SK-N-SH treated with all-trans-retinoic acid at 6 μM for 48 hours (cell line): Measurements from ENCODE around the gene PGM5.

Experiments used
- BACH2 ChIP-seq: fragments of 250-450 bp; sonication (Bioruptor Pico); IDR thresholded peaks from 2 replicates; pipeline ENCODE4 v1.9.0; 2021; ENCODE audit warnings: mild to moderate bottlenecking, borderline replicate concordance
- ESRRG ChIP-seq: fragments of 250-450 bp; sonication (Bioruptor Pico); IDR thresholded peaks from 2 replicates; pipeline ENCODE4 v1.6.1; 2021; ENCODE audit warnings: mild to moderate bottlenecking
- ISL1 ChIP-seq: fragments of 250-450 bp; sonication (Bioruptor Pico); IDR thresholded peaks from 2 replicates; pipeline ENCODE4 v2.1.2; 2022; ENCODE audit warnings: mild to moderate bottlenecking, moderate library complexity
- OSR1 ChIP-seq: fragments of 250-450 bp; sonication (Bioruptor Pico); IDR thresholded peaks from 2 replicates; pipeline ENCODE4 v1.8.0; 2022; ENCODE audit warnings: moderate library complexity, mild to moderate bottlenecking, inconsistent platforms
- RARB ChIP-seq: fragments of 250-450 bp; sonication (Bioruptor Pico); IDR thresholded peaks from 2 replicates; pipeline ENCODE4 v1.8.0; 2021; ENCODE audit warnings: mild to moderate bottlenecking, moderate library complexity
- ZFP30 ChIP-seq: fragments of 450-650 bp; formaldehyde crosslinking; IDR thresholded peaks from 2 replicates; pipeline ENCODE4 v1.5.0; 2022; ENCODE audit warnings: mild to moderate bottlenecking, moderate library complexity
- TF ChIP-seq, protein P1 (sequence below): fragments of 250-450 bp; sonication (Bioruptor Pico); IDR thresholded peaks from 2 replicates; pipeline ENCODE4 v1.5.1; 2020; ENCODE audit warnings: low read depth, mild to moderate bottlenecking, moderate library complexity
- TF ChIP-seq, protein P2 (sequence below): fragments of 250-450 bp; sonication (Bioruptor Pico); IDR thresholded peaks from 2 replicates; pipeline ENCODE4 v1.5.0; 2020; ENCODE audit warnings: mild to moderate bottlenecking, moderate library complexity

DNA sequence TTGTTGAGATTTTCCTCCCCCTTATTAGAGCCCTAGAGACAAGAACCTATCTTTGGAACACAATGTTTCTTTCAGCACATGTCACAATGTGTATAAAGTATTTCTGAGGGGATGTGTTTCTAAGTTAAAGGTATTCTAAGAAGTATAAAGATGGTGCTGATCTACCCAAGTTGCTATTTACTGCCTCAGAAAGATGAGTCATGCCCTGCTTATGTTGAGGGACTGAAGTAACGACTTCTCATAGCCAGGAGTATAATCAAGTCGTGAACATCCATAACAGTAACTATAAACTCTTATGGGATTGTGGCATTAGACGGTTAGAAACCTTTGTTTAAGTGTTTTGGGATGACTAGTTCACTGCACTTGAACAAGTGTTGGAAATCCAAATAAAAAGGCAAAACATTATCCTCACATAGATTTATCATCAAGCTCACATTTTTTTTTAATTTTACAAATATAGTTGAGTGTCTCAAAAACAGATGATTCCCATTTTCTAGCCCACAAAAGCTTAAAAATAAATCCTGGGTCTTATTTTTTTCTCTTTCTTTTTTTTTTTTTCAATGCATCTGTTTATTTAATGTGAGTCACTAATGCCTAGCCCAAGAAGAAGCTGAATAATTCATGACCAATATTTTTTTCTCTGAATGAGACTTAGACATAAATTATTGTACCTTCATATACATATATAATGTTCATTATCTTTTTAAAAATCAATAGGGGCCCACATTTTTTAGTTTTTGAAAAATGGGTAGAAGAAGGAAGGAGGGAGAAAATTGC lies 196.5 kb downstream of the PGM5 start:
- TF ChIP-seq ESRRG (CRISPR knock-in tag) (no peak), ISL1 (no peak), RARB (no peak), ZFP30 (CRISPR knock-in tag) (no peak), BACH2 (CRISPR knock-in tag) (no peak), OSR1 (CRISPR knock-in tag) (no peak)
- TF ChIP-seq, protein P1, sequence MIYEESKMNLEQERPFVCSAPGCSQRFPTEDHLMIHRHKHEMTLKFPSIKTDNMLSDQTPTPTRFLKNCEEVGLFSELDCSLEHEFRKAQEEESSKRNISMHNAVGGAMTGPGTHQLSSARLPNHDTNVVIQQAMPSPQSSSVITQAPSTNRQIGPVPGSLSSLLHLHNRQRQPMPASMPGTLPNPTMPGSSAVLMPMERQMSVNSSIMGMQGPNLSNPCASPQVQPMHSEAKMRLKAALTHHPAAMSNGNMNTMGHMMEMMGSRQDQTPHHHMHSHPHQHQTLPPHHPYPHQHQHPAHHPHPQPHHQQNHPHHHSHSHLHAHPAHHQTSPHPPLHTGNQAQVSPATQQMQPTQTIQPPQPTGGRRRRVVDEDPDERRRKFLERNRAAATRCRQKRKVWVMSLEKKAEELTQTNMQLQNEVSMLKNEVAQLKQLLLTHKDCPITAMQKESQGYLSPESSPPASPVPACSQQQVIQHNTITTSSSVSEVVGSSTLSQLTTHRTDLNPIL = no peak
- TF ChIP-seq, protein P2, sequence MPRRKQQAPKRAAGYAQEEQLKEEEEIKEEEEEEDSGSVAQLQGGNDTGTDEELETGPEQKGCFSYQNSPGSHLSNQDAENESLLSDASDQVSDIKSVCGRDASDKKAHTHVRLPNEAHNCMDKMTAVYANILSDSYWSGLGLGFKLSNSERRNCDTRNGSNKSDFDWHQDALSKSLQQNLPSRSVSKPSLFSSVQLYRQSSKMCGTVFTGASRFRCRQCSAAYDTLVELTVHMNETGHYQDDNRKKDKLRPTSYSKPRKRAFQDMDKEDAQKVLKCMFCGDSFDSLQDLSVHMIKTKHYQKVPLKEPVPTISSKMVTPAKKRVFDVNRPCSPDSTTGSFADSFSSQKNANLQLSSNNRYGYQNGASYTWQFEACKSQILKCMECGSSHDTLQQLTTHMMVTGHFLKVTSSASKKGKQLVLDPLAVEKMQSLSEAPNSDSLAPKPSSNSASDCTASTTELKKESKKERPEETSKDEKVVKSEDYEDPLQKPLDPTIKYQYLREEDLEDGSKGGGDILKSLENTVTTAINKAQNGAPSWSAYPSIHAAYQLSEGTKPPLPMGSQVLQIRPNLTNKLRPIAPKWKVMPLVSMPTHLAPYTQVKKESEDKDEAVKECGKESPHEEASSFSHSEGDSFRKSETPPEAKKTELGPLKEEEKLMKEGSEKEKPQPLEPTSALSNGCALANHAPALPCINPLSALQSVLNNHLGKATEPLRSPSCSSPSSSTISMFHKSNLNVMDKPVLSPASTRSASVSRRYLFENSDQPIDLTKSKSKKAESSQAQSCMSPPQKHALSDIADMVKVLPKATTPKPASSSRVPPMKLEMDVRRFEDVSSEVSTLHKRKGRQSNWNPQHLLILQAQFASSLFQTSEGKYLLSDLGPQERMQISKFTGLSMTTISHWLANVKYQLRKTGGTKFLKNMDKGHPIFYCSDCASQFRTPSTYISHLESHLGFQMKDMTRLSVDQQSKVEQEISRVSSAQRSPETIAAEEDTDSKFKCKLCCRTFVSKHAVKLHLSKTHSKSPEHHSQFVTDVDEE (CRISPR knock-in tag) = no peak
